NB4 (cell line): ENCODE measurements around the gene NOCT.

Experiments used
- DNase-seq: peaks from one replicate; pipeline ENCODE4 v3.0.0; 2010; ENCODE audit warnings: low read depth
- H3K4me3 ChIP-seq: one replicate; pipeline ENCODE4 v1.5.1; 2011; ENCODE audit warnings: mild to moderate bottlenecking, low read depth, low read length, moderate library complexity
- CTCF ChIP-seq: IDR thresholded peaks from one replicate; pipeline ENCODE4 v1.5.1; 2012; ENCODE audit warnings: low read depth, low read length
- MAX ChIP-seq: IDR thresholded peaks from 2 replicates; pipeline ENCODE4 v1.6.1; 2011; ENCODE audit warnings: low read depth, low read length
- MYC ChIP-seq: IDR thresholded peaks from 2 replicates; pipeline ENCODE4 v1.6.1; 2011; ENCODE audit warnings: low read depth, low read length
- POLR2A ChIP-seq: IDR thresholded peaks from 2 replicates; pipeline ENCODE4 v1.6.1; 2011; ENCODE audit warnings: mild to moderate bottlenecking; ENCODE audit not compliant: insufficient read length; ENCODE audit errors: extremely low read depth

The NOCT gene

GRCh38 chr4:139015269-139015947, at the start of gene NOCT:
TSS of gene NOCT (plus strand) at chr4:139015781. CDS start at chr4:139015982, 201 bp downstream.
- peak; percentile 94 for TF ChIP-seq POLR2A
- TF ChIP-seq MAX: peak; percentile 97
- TF ChIP-seq MYC: peak; percentile 98
- TF ChIP-seq CTCF: no peak
- DNase-seq: peak; percentile 94
- H3K4me3 ChIP-seq: peak within 1 kb of the TSS; percentile 93

- no peak overlapping the region for H3K4me3 ChIP-seq
- no peak for TF ChIP-seq MYC
- no peak for TF ChIP-seq MAX
- no peak for TF ChIP-seq POLR2A
- DNase-seq: peak; percentile 28
Measured at GRCh38 chr4:138967313-138967712, 48.3 kb upstream of the NOCT start.

- TF ChIP-seq MAX (no peak), MYC (no peak), CTCF (no peak), POLR2A (no peak)
- no peak overlapping the region for H3K4me3 ChIP-seq
- DNase-seq: no peak
Measured at GRCh38 chr4:138972956-138973801, 42.4 kb upstream of the NOCT start.

GRCh38 chr4:138975225-138975624, 40.4 kb upstream of the NOCT start:
- no peak overlapping the region for H3K4me3 ChIP-seq
- no peak for DNase-seq
- TF ChIP-seq CTCF (no peak), POLR2A (no peak)

- no peak overlapping the region for H3K4me3 ChIP-seq
- no peak for DNase-seq
- TF ChIP-seq CTCF (no peak), MAX (no peak), POLR2A (no peak), MYC (no peak)
Measured at GRCh38 chr4:138976526-138976925, 39.1 kb upstream of the NOCT start.

GRCh38 chr4:138977524-138977923, 38.1 kb upstream of the NOCT start:
- DNase-seq: no peak
- no peak overlapping the region for H3K4me3 ChIP-seq
- TF ChIP-seq CTCF (no peak), MAX (no peak), POLR2A (no peak), MYC (no peak)
